ENCODE results near the gene MBOAT1. TPM values are rescaled to one million over a fixed set of nuclear protein-coding genes. Genes with fewer than 3 reads are reported as not detected.

MBOAT1 gene
- total RNA-seq, 1 donor from 2014 or later: 6.6 TPM

- Mint-ChIP-seq H3K4me1 (ENCODE audit: unreplicated experiment) (peaks cover 34% of the 10 kb centered on the region), H3K27ac (ENCODE audit: unreplicated experiment) (no peak overlapping the region), H3K4me3 (ENCODE audit: unreplicated experiment) (no peak overlapping the region), H3K27me3 (ENCODE audit: unreplicated experiment) (no peaks in the 10 kb centered on the region), H3K36me3 (ENCODE audit: unreplicated experiment) (peaks cover 7% of the 10 kb centered on the region), H3K9me3 (ENCODE audit: unreplicated experiment) (no peaks in the 10 kb centered on the region)
- DNase-seq (ENCODE audit: extremely low spot score, unreplicated experiment): no peak
- no peak for TF ChIP-seq CTCF (IDR thresholded peaks at IDR 0.05)
Measured at GRCh38 chr6:20112241-20112640, 100.0 kb downstream of the MBOAT1 start.

GRCh38 chr6:20110478-20110877, 101.8 kb downstream of the MBOAT1 start:
- Mint-ChIP-seq H3K4me3 (ENCODE audit: unreplicated experiment) (no peak overlapping the region), H3K36me3 (ENCODE audit: unreplicated experiment) (peaks cover 7% of the 10 kb centered on the region), H3K27ac (ENCODE audit: unreplicated experiment) (no peak overlapping the region)

GRCh38 chr6:20109526-20109925, 102.7 kb downstream of the MBOAT1 start:
- no peak overlapping the region for H3K4me3 Mint-ChIP-seq (ENCODE audit: unreplicated experiment)
- H3K27me3 Mint-ChIP-seq (ENCODE audit: unreplicated experiment): no peaks in the 10 kb centered on the region
- no peak for TF ChIP-seq CTCF (IDR thresholded peaks at IDR 0.05)
- H3K27ac Mint-ChIP-seq (ENCODE audit: unreplicated experiment): no peak overlapping the region
- H3K9me3 Mint-ChIP-seq (ENCODE audit: unreplicated experiment): no peaks in the 10 kb centered on the region
- peaks cover 20% of the 10 kb centered on the region for H3K4me1 Mint-ChIP-seq (ENCODE audit: unreplicated experiment)
- no peak for DNase-seq (ENCODE audit: extremely low spot score, unreplicated experiment)
- peaks cover 7% of the 10 kb centered on the region for H3K36me3 Mint-ChIP-seq (ENCODE audit: unreplicated experiment)

More at GRCh38 chr6:20110478-20110877, 101.8 kb downstream of the MBOAT1 start:
- Mint-ChIP-seq H3K4me1 (ENCODE audit: unreplicated experiment) (peaks cover 27% of the 10 kb centered on the region), H3K9me3 (ENCODE audit: unreplicated experiment) (no peaks in the 10 kb centered on the region), H3K27me3 (ENCODE audit: unreplicated experiment) (no peaks in the 10 kb centered on the region)
- TF ChIP-seq CTCF (IDR thresholded peaks at IDR 0.05): no peak
- DNase-seq (ENCODE audit: extremely low spot score, unreplicated experiment): no peak

- Mint-ChIP-seq H3K4me1 (ENCODE audit: unreplicated experiment) (peaks cover 12% of the 10 kb centered on the region), H3K4me3 (ENCODE audit: unreplicated experiment) (no peak overlapping the region), H3K27ac (ENCODE audit: unreplicated experiment) (no peak overlapping the region), H3K36me3 (ENCODE audit: unreplicated experiment) (peaks cover 6% of the 10 kb centered on the region), H3K27me3 (ENCODE audit: unreplicated experiment) (no peaks in the 10 kb centered on the region), H3K9me3 (ENCODE audit: unreplicated experiment) (no peaks in the 10 kb centered on the region)
- TF ChIP-seq CTCF (IDR thresholded peaks at IDR 0.05): no peak
- DNase-seq (ENCODE audit: extremely low spot score, unreplicated experiment): no peak
Measured at GRCh38 chr6:20105838-20106237, 106.4 kb downstream of the MBOAT1 start.

GRCh38 chr6:20104696-20105095, 107.6 kb downstream of the MBOAT1 start:
- Mint-ChIP-seq H3K4me1 (ENCODE audit: unreplicated experiment) (peaks cover 12% of the 10 kb centered on the region), H3K9me3 (ENCODE audit: unreplicated experiment) (no peaks in the 10 kb centered on the region), H3K4me3 (ENCODE audit: unreplicated experiment) (no peak overlapping the region), H3K27me3 (ENCODE audit: unreplicated experiment) (no peaks in the 10 kb centered on the region), H3K27ac (ENCODE audit: unreplicated experiment) (no peak overlapping the region), H3K36me3 (ENCODE audit: unreplicated experiment) (peaks cover 6% of the 10 kb centered on the region)
- TF ChIP-seq CTCF (IDR thresholded peaks at IDR 0.05): no peak
- no peak for DNase-seq (ENCODE audit: extremely low spot score, unreplicated experiment)
